OCI-LY7 (cell line): ENCODE results near the gene GPR31. TPM values are rescaled to one million over a fixed set of nuclear protein-coding genes. Genes with fewer than 3 reads are reported as not detected.

Source experiments
- BruUV-seq: library from RNA; stranded (reverse); fragments of 400-500 nt; replicated peaks from 2 replicates; lab custom pipeline; 2021; lab: Mats Ljungman, UMichigan
- CTCF ChIA-PET: fragments of 300-600 bp; sonication (Branson Sonifier 250); formaldehyde crosslinking; loops from one replicate; lab custom pipeline; 2022; ENCODE audit warnings: antibody characterized with exemption; ENCODE audit not compliant: unreplicated experiment; lab: Charles Lee
- POLR2A ChIA-PET: fragments of 300-600 bp; sonication (Branson Sonifier 250); formaldehyde crosslinking; loops from one replicate; lab custom pipeline; 2022; ENCODE audit warnings: antibody characterized with exemption; lab: Charles Lee
- DNase-seq: peaks from one replicate; pipeline ENCODE4 v3.0.0-alpha.2; 2015; ENCODE audit warnings: low spot score
- H2AFZ ChIP-seq: fragments of 200-600 bp; sonication (generic), shearing (Covaris generic); 2 replicates; pipeline ENCODE4 v1.6.1; 2014; ENCODE audit warnings: mild to moderate bottlenecking, antibody characterized with exemption, low read length, moderate library complexity
- H3K27ac ChIP-seq: fragments of 200-600 bp; sonication (generic); 2 replicates; pipeline ENCODE4 v1.5.1; 2014; ENCODE audit warnings: mixed run types, low read depth, mild to moderate bottlenecking, moderate library complexity, low read length, inconsistent platforms; ENCODE audit not compliant: poor library complexity, severe bottlenecking
- H3K36me3 ChIP-seq: fragments of 200-600 bp; sonication (generic); 2 replicates; pipeline ENCODE4 v1.6.1; 2014; ENCODE audit warnings: mild to moderate bottlenecking, antibody characterized with exemption, low read length, moderate library complexity, mixed read lengths; ENCODE audit not compliant: insufficient read depth
- H3K4me1 ChIP-seq: fragments of 200-600 bp; sonication (generic); 2 replicates; pipeline ENCODE4 v1.5.1; 2014; ENCODE audit warnings: mild to moderate bottlenecking, low read length; ENCODE audit not compliant: insufficient read depth, poor library complexity, severe bottlenecking
- H3K4me2 ChIP-seq: fragments of 200-600 bp; sonication (generic); 2 replicates; pipeline ENCODE4 v1.6.1; 2014; ENCODE audit warnings: mild to moderate bottlenecking, low read length
- H3K4me3 ChIP-seq: fragments of 200-600 bp; sonication (generic); 2 replicates; pipeline ENCODE4 v1.5.1; 2014; ENCODE audit warnings: mild to moderate bottlenecking, low read depth, low read length; ENCODE audit not compliant: poor library complexity, severe bottlenecking
- H3K79me2 ChIP-seq: fragments of 200-600 bp; sonication (generic); 2 replicates; pipeline ENCODE4 v1.6.1; 2016; ENCODE audit warnings: low read depth, mild to moderate bottlenecking, low read length, moderate library complexity, mixed read lengths; ENCODE audit not compliant: insufficient read depth
- H3K9me2 ChIP-seq: fragments of 200-600 bp; sonication (generic); 2 replicates; pipeline ENCODE4 v1.6.1; 2016; ENCODE audit warnings: mild to moderate bottlenecking, low read length, mixed read lengths; ENCODE audit not compliant: insufficient read depth
- H3K9me3 ChIP-seq: fragments of 200-600 bp; sonication (generic); 2 replicates; pipeline ENCODE4 v1.6.1; 2014; ENCODE audit warnings: mild to moderate bottlenecking, mixed run types, low read length, mixed read lengths
- H4K20me1 ChIP-seq: fragments of 200-600 bp; sonication (generic); 2 replicates; pipeline ENCODE4 v1.6.1; 2014; ENCODE audit warnings: mild to moderate bottlenecking, antibody characterized with exemption, low read length, moderate library complexity, mixed read lengths; ENCODE audit not compliant: insufficient read depth
- EZH2phosphoT487 ChIP-seq: fragments of 200-600 bp; sonication (generic); IDR thresholded peaks from 2 replicates; pipeline ENCODE4 v1.6.1; 2018; ENCODE audit warnings: low read depth, borderline replicate concordance, mild to moderate bottlenecking, mixed run types, antibody characterized with exemption, low read length, moderate library complexity, mixed read lengths
- intact Hi-C: fragments of 100-400 bp; cut with micrococcal nuclease; formaldehyde crosslinking; loops from one replicate; pipeline ENCODE4 v1.10.0; 2022; ENCODE audit not compliant: unreplicated experiment
- total RNA-seq, 2 experiments: library from RNA; depleted of rRNA in 1 of 2; stranded (reverse); fragments of >200 nt in 1 of 2; shearing (Covaris generic) in 1 of 2; gene quantifications; 2 replicates each; pipeline ENCODE4 v1.2.3, GENCODE V29; 2014 to 2022
- TF ChIP-seq, protein P1 (sequence below): fragments of 200-600 bp; sonication (generic); conservative IDR thresholded peaks from 2 replicates; pipeline ENCODE4 v1.5.1; 2014; ENCODE audit warnings: mild to moderate bottlenecking, antibody characterized with exemption, low read length, moderate library complexity, mixed read lengths

GPR31 gene
- total RNA-seq, 2 experiments from 2014 or later: not detected

GRCh38 chr6:167165858-167166471 lies 8.2 kb upstream of the GPR31 start:
- CTCF ChIA-PET: interaction anchor here (0.6 kb wide), 1 partner anchor 210 kb away, joined by 22 read pairs; no protein-coding TSS in a partner anchor
- no peaks in the 10 kb centered on the region for H3K9me2 ChIP-seq
- H3K4me3 ChIP-seq: no peak overlapping the region
- no peaks in the 10 kb centered on the region for H3K36me3 ChIP-seq
- TF ChIP-seq, protein P1, sequence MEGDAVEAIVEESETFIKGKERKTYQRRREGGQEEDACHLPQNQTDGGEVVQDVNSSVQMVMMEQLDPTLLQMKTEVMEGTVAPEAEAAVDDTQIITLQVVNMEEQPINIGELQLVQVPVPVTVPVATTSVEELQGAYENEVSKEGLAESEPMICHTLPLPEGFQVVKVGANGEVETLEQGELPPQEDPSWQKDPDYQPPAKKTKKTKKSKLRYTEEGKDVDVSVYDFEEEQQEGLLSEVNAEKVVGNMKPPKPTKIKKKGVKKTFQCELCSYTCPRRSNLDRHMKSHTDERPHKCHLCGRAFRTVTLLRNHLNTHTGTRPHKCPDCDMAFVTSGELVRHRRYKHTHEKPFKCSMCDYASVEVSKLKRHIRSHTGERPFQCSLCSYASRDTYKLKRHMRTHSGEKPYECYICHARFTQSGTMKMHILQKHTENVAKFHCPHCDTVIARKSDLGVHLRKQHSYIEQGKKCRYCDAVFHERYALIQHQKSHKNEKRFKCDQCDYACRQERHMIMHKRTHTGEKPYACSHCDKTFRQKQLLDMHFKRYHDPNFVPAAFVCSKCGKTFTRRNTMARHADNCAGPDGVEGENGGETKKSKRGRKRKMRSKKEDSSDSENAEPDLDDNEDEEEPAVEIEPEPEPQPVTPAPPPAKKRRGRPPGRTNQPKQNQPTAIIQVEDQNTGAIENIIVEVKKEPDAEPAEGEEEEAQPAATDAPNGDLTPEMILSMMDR: no peak
- no peak for TF ChIP-seq EZH2phosphoT487
- DNase-seq: no peak
- no peak overlapping the region for H3K4me2 ChIP-seq
- no peaks in the 10 kb centered on the region for H4K20me1 ChIP-seq
- intact Hi-C loops: no loop called here
- H3K9me3 ChIP-seq: no peaks in the 10 kb centered on the region
- H3K79me2 ChIP-seq: no peaks in the 10 kb centered on the region
- no peaks in the 10 kb centered on the region for H3K4me1 ChIP-seq
- no peak overlapping the region for H3K27ac ChIP-seq
- no TSS peak for BruUV-seq
- POLR2A ChIA-PET: interaction anchor here (1.2 kb wide), 1 partner anchor 15 kb away, joined by 3 read pairs; no protein-coding TSS in a partner anchor
- no peak overlapping the region for H2AFZ ChIP-seq

- Histone ChIP-seq H3K4me3 (no peak overlapping the region), H3K9me2 (no peaks in the 10 kb centered on the region), H3K9me3 (no peaks in the 10 kb centered on the region), H3K4me1 (no peaks in the 10 kb centered on the region), H3K36me3 (no peaks in the 10 kb centered on the region), H4K20me1 (no peaks in the 10 kb centered on the region), H3K79me2 (no peaks in the 10 kb centered on the region), H3K27ac (no peak overlapping the region), H2AFZ (no peak overlapping the region), H3K4me2 (no peak overlapping the region)
- TF ChIP-seq EZH2phosphoT487: no peak
- TF ChIP-seq, protein P1: no peak
- ChIA-PET CTCF (no interaction called here), POLR2A (interaction anchor here (0.5 to 2.5 kb wide), 5 partner anchors 9 to 666 kb away, joined by 3 to 8 read pairs (median 3); no protein-coding TSS in a partner anchor)
- intact Hi-C loops: no loop called here
- BruUV-seq: no TSS peak
- no peak for DNase-seq
Measured at GRCh38 chr6:167164261-167164660, 6.5 kb upstream of the GPR31 start.

- CTCF ChIA-PET: no interaction called here
- H3K9me2 ChIP-seq: no peaks in the 10 kb centered on the region
- intact Hi-C loops: no loop called here
- no peak overlapping the region for H2AFZ ChIP-seq
- no peak for DNase-seq
- no peak overlapping the region for H3K27ac ChIP-seq
- H3K79me2 ChIP-seq: no peaks in the 10 kb centered on the region
- BruUV-seq: no TSS peak
- no peaks in the 10 kb centered on the region for H3K36me3 ChIP-seq
- POLR2A ChIA-PET: interaction anchor here (0.5 to 2.5 kb wide), 3 partner anchors 10 to 337 kb away, joined by 3 to 8 read pairs (median 5); no protein-coding TSS in a partner anchor
- H3K9me3 ChIP-seq: no peaks in the 10 kb centered on the region
- no peaks in the 10 kb centered on the region for H3K4me1 ChIP-seq
- no peaks in the 10 kb centered on the region for H4K20me1 ChIP-seq
- H3K4me3 ChIP-seq: no peak overlapping the region
- no peak for TF ChIP-seq EZH2phosphoT487
- TF ChIP-seq, protein P1: no peak
- H3K4me2 ChIP-seq: no peak overlapping the region
Measured at GRCh38 chr6:167163476-167164011, 5.8 kb upstream of the GPR31 start.
